ENCODE data around the gene MPG.
"Not testable (repeated sequence)": the region's sequence is repeated elsewhere in the genome, so short reads cannot be mapped to it uniquely, and the experiment has no call there.

- not testable (repeated sequence) for TF ChIP-seq CTCF (conservative IDR thresholded peaks at IDR 0.05); ZFX (IDR thresholded peaks at IDR 0.05)
Measured at GRCh38 chr16:30627-31026, 47.4 kb upstream of the MPG start.
